Left lung (tissue), 10 donors: Measurements from ENCODE around the gene CTDP1. TPM values are rescaled to one million over a fixed set of nuclear protein-coding genes. Genes with fewer than 3 reads are reported as not detected.
A peak's percentile ranks its signal among the peaks of the same experiment; 100 is the strongest.

Experiments used
- ATAC-seq: fragments of 200-7000 bp; cut with Tn5 transposase; one replicate; pipeline ENCODE4 v1.9.1; 2020; ENCODE audit warnings: moderate library complexity
- DNase-seq, 4 donors: peaks; one replicate each; pipeline ENCODE4 v3.0.0-alpha.2; 2013 to 2020
- H3K27ac ChIP-seq, 2 donors: fragments of 200-600 bp; sonication (generic) in 1 of 2; one replicate each; pipeline versions ENCODE4 v1.5.0 to v1.8.0; 2020 to 2021
- H3K27me3 ChIP-seq, 2 donors: fragments of 200-600 bp; sonication (generic) in 1 of 2; one replicate each; pipeline versions ENCODE4 v1.5.0 to v1.8.0; 2020 to 2021
- H3K36me3 ChIP-seq, 2 donors: fragments of 200-600 bp; sonication (generic) in 1 of 2; one replicate each; pipeline versions ENCODE4 v1.5.0 to v1.8.0; 2020 to 2021
- H3K4me1 ChIP-seq, 2 donors: fragments of 200-600 bp; one replicate each; pipeline ENCODE4 v1.8.0; 2021
- H3K4me3 ChIP-seq, 2 donors: fragments of 200-600 bp; sonication (generic) in 1 of 2; one replicate each; pipeline versions ENCODE4 v1.5.0 to v1.8.0; 2020 to 2021; ENCODE audit warnings: mild to moderate bottlenecking in 1 of 2
- H3K9me3 ChIP-seq, 2 donors: fragments of 200-600 bp; sonication (generic) in 1 of 2; one replicate each; pipeline versions ENCODE4 v1.5.0 to v1.8.0; 2020 to 2021
- CTCF ChIP-seq, 2 donors: fragments of 200-600 bp; sonication (generic) in 1 of 2; IDR thresholded peaks; one replicate each; pipeline versions ENCODE4 v1.5.0 to v1.8.0; 2021; ENCODE audit warnings: antibody characterized with exemption in 2 of 2
- intact Hi-C, 2 donors: fragments of 100-400 bp; cut with DNase I; formaldehyde crosslinking; loops; one replicate each; pipeline versions ENCODE4 v1.11.2 to v1.14.2; 2022
- polyA plus RNA-seq, 6 donors: library from polyadenylated mRNA; unstranded; fragments of 120-200 nt; gene quantifications; one replicate each; pipeline ENCODE4 v1.2.1, GENCODE V29; 2013; ENCODE audit not compliant: insufficient read length in 6 of 6
- total RNA-seq, 2 donors: library from RNA; stranded (reverse); fragmentation: NEBNext Ultra II Directional; extraction: Animal tissue kit (Norgen Biotek cat#: 25700); gene quantifications; one replicate each; pipeline ENCODE4 v1.2.1, GENCODE V29; 2021
- donor health status: DM: no; HTN: yes; CAD: no.
- donor health status: DM: no; HTN: no; CAD: no.

The CTDP1 gene
- total and polyA plus RNA-seq, 8 donors: 8.4 to 24.4 (median 11.4) TPM

DNA sequence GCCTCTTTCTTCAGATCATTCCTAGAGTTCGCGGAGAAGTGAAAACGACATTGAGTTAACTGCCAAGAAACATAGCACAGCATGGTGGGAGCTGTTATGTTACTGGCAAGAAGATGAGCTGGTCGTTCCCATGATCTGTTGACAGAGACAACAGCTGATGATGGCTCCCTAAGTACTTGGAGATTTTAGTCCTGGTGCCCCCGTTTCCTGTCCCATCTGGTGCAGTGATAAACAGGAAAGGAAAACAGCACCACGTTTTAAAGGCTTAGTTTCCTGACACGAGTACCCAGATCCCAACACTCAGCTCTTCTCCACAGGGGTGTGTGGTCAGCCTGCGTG, 61.7 kb downstream of the CTDP1 start:
- Histone ChIP-seq H3K36me3 (peaks cover 0 to 82% of the 10 kb centered on the region in 2 donors), H3K27ac (no peak overlapping the region), H3K4me3 (no peak overlapping the region), H3K4me1 (no peaks in the 10 kb centered on the region), H3K9me3 (peaks cover 0 to 21% of the 10 kb centered on the region in 2 donors), H3K27me3 (no peaks in the 10 kb centered on the region)
- no peak for TF ChIP-seq CTCF (IDR thresholded peaks at IDR 0.05)
- no peak for ATAC-seq
- intact Hi-C loops: no loop called here
- DNase-seq: peak in 1 of 4 donors; percentile 11

GRCh38 chr18:79742076-79742475, 62.5 kb downstream of the CTDP1 start:
- Histone ChIP-seq H3K9me3 (peaks cover 0 to 20% of the 10 kb centered on the region in 2 donors), H3K27ac (no peak overlapping the region), H3K4me3 (no peak overlapping the region), H3K27me3 (no peaks in the 10 kb centered on the region), H3K4me1 (no peaks in the 10 kb centered on the region), H3K36me3 (peaks cover 0 to 82% of the 10 kb centered on the region in 2 donors)
- ATAC-seq: no peak
- intact Hi-C loops: no loop called here
- no peak for TF ChIP-seq CTCF (IDR thresholded peaks at IDR 0.05)
- peak in 1 of 4 donors; percentile 21 for DNase-seq

GRCh38 chr18:79744625-79745024, 65.0 kb downstream of the CTDP1 start:
- peaks cover 0 to 11% of the 10 kb centered on the region in 2 donors for H3K9me3 ChIP-seq
- no peak for DNase-seq
- H3K27ac ChIP-seq: no peak overlapping the region
- H3K36me3 ChIP-seq: peaks cover 0 to 78% of the 10 kb centered on the region in 2 donors
- no peaks in the 10 kb centered on the region for H3K27me3 ChIP-seq
- H3K4me3 ChIP-seq: no peak overlapping the region
- intact Hi-C loops: no loop called here
- H3K4me1 ChIP-seq: no peaks in the 10 kb centered on the region
- no peak for ATAC-seq
- TF ChIP-seq CTCF (IDR thresholded peaks at IDR 0.05): no peak

GRCh38 chr18:79746730-79747129, 67.1 kb downstream of the CTDP1 start:
- no peak overlapping the region for H3K27ac ChIP-seq
- peaks cover 0 to 66% of the 10 kb centered on the region in 2 donors for H3K36me3 ChIP-seq
- no peak overlapping the region for H3K4me3 ChIP-seq
- DNase-seq (peak in 1 of 4 donors; percentile 49), ATAC-seq (no peak)
- H3K9me3 ChIP-seq: peaks cover 0 to 11% of the 10 kb centered on the region in 2 donors
- no peak for TF ChIP-seq CTCF (IDR thresholded peaks at IDR 0.05)
- no peaks in the 10 kb centered on the region for H3K4me1 ChIP-seq
- H3K27me3 ChIP-seq: no peaks in the 10 kb centered on the region
- intact Hi-C loops: no loop called here

DNA sequence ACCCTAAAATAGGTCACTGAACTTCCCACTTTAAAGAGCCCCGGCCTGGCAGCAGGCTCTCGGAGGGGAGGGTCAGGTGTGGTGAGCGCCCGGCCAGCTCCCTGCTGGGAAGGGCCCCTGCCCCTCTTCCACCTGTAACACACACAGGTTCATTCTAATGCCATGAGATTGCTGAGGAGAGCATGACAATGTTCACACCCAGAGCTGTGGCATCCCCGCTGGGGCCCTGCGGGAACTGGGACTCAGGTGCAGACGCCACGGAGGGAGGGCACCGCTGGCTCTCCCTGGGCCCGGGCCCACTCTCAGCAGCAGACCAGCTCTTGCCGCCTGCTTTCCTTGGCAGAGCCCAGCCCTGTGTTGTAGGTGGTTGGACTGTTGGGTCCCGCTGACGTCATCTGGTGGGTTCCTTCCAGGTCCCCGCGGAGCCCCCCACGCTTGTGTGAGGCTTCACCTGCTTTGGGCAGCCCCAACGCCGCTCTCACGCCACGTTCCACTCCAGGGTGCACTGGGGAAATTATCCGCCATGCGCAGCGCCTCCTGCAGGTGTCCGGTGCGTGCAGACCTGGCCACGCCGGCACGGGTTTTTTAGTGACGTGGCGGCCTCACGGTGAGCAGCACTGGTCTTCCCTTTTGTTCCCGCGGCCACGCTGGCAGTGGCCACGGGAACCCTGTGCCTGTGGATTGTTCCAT, 67.7 kb downstream of the CTDP1 start:
- peaks cover 0 to 62% of the 10 kb centered on the region in 2 donors for H3K36me3 ChIP-seq
- no peak overlapping the region for H3K4me3 ChIP-seq
- H3K4me1 ChIP-seq: no peaks in the 10 kb centered on the region
- intact Hi-C loops: no loop called here
- no peaks in the 10 kb centered on the region for H3K27me3 ChIP-seq
- DNase-seq (peak in 2 of 4 donors; percentile 27 to 72), ATAC-seq (no peak)
- no peak for TF ChIP-seq CTCF (IDR thresholded peaks at IDR 0.05)
- H3K9me3 ChIP-seq: peaks cover 0 to 11% of the 10 kb centered on the region in 2 donors
- H3K27ac ChIP-seq: no peak overlapping the region
